GOT3 (cell line): ENCODE measurements around the gene RPS25.
A peak's percentile ranks its signal among the peaks of the same experiment; 100 is the strongest.
"Not testable (repeated sequence)": the region's sequence is repeated elsewhere in the genome, so short reads cannot be mapped to it uniquely, and the experiment has no call there.

ENCODE experiments used
- DNase-seq: peaks from one replicate; lab custom pipeline; 2025; ENCODE audit warnings: mixed read lengths; lab: John Stamatoyannopoulos, UW

Gene RPS25

GRCh38 chr11:119018074-119018938 is at the start of gene RPS25, which contains the start of gene TRAPPC4:
RPS25 (minus strand) TSS chr11:119018343; CDS start chr11:119018284, 59 bp downstream.
TRAPPC4 (plus strand) TSS chr11:119018766; CDS start chr11:119018796, 30 bp downstream.
- peak; percentile 53 for DNase-seq

DNA sequence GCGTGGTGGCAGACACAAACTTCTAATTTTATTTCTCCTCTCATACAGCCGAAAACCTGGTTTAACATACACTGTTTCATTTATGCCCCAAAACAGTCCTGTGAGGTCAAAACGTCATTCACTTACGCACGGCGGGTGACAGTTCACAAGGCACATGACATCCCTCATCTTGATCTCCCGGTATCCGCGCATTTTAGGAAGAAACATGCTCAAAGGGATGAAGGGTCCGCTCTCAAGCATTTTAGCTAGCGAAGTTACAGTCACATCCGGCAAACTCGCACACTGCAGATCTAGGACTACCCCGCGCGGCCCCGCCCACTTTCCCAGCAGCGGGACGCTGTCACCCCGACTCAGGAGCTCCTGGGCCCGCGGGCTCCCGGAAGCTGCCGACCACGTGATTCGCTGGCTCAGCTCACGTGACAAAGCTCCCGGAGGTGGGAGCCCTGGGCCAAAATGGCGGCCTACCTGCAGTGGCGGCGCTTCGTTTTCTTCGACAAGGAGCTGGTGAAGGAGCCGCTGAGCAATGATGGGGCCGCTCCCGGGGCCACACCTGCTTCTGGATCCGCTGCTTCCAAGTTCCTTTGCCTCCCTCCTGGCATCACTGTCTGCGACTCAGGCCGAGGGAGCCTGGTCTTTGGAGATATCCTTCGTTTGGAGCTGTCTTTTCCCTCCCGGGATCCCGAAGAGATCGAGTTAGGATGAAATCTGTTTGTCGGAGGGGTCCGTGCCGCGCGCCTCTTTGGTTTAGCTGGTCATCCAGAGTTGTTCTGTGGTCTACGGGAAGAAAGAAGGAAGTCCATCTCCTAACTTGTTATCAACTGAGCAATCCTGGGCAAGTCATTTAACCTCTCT is 49.5 kb upstream of the RPS25 start, which contains the start of gene VPS11:
VPS11 (plus strand) TSS at position 448 of the 852 bp plus-strand sequence; CDS start at position 454, 6 bp downstream.
- peak; percentile 47 for DNase-seq

GRCh38 chr11:119065369-119065768 is 47.2 kb upstream of the RPS25 start:
- DNase-seq, result no peak

DNA sequence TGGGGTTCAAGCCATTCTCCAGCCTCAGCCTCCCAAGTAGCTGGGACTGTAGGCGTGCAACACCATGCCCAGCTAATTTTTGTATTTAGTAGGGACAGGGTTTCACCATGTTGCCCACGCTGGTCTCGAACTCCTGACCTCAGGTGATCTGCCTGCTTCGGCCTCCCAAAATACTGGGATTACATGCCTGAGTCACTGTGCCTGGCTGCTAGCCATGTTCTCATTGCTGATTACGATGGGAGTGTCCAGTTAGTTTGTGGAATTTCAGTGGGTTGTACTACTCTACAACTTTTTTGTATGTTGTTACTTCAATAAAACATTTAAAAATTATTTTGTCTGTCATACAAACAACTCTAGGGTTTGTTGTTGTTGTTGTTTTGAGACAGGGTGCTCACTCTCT is 44.6 kb upstream of the RPS25 start:
- DNase-seq, result no peak

- no peak for DNase-seq
These were observed 43.1 kb upstream of the RPS25 start for GRCh38 chr11:119061256-119061655.

- DNase-seq, result not testable (repeated sequence)
These were observed 41.0 kb upstream of the RPS25 start for GRCh38 chr11:119059128-119059527.

DNA sequence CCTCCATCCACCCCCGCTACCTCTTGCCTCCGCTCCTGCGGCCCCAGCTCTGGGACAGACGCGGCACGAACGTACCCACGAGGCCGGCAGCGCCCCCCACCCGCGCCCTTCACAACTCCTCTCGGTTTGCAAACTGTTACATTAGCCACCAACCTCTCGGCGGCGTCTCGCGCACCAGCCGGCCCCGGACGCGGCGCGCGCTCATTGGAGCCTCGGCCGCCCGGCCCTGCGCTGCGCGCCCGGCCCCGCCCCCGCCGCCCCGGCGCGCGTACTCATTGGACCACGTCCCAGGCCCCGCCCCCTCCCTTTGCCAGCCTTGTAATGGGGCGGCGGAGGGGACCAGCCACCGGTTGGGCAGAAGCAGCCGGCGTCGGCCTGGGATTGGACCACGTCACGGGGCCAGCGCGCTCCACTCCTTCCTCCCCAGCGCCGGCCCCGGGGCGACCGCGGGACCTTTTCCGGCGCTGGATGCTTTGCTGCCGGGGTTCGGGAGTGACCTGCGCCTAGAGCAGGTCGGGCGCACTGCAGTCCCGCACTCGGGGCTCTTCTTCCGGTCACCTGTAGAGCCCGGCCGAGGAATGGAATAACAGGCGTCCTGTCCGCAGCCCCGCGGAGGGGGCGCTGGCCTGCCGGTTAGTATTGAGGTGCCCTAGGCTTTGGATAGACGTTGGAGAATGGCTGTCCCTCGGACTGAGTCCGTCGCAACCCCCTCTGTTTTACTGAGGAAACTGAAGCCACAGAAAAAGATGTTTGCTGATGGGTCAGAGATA is 39.0 kb upstream of the RPS25 start, which contains the start of gene HYOU1:
HYOU1 (minus strand) TSS at position 206 of the 770 bp plus-strand sequence. CDS start 1,045 bp downstream, outside the sequence.
- DNase-seq, result peak; percentile 85

GRCh38 chr11:119056421-119056999 is 38.4 kb upstream of the RPS25 start:
- DNase-seq, result no peak

- DNase-seq, result no peak
These were observed 37.8 kb upstream of the RPS25 start for GRCh38 chr11:119055901-119056300.

- no peak for DNase-seq
These were observed 36.3 kb upstream of the RPS25 start for GRCh38 chr11:119054418-119054817.

DNA sequence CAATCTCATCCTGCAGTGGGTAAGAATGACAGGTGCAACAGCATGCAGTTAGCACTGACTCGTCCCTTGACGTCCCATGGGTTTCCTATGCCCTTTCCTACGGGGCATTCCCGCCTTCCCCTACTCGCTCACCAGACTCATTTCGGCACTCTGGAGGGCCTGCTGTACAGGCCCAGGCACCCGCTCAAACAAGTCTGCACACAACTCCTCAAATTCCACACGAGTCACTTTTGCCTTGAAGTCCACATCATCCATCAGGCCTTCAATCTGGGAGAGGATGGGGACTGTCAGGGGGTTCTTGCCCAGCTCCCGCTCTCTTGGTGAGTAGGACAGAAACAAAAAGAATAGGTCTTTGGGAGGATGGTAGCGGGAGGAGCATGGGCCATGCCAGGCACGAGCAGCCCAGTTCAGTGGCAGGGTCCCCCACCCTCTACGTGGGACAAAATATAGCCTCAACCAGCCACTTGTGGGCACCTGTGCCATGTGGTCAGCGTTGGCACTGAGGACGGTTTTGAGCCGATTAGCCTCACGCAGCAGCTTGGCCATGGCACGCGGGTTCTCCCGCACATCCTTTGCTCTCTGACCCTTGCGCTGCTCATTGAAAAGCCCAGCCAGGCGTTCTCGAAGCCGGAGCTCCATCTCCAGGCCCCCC is 34.1 kb upstream of the RPS25 start:
- no peak for DNase-seq

GRCh38 chr11:119051440-119052162 is 33.5 kb upstream of the RPS25 start:
- no peak for DNase-seq

DNA sequence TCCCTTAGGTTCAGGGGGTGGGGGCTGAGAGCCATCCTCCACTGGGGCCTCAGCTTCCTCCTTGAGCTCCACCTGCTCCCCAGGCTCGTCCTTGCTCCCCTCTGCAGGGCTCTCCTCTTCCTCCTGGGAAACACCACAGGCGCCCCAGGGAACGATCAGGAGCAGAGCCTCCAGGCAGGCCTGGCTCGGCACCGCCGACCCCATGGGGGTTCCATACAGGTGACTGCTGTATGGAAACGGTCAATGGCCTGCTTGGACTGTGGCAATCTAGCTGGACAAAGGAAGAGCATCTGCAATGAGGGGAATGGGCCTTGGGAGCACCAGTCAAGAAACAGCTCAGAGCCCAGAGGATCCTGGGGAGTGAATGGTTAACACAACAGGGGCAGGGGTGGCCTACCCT is 30.9 kb upstream of the RPS25 start:
- no peak for DNase-seq

DNA sequence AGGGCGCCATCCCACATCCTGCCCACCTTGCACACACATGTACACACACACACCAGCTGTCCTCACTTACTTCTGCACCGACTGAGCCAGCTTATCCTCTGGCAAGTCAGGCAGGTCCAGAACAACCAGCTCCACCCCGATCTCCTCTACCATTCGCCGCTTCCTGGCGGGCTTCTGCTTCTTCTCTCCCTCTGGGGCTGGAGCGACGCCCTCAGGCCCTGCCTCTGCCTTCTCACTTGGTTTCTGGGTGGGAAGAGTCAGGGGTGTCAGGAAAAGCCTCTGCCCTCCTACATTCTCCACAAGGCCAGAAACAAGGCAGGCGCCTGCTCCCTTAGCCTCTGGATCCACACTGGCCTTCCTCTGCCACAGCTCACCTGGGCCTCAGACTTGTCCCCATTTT is 30.5 kb upstream of the RPS25 start:
- no peak for DNase-seq

- DNase-seq, result no peak
These were observed 29.1 kb upstream of the RPS25 start for GRCh38 chr11:119047205-119047604.

GRCh38 chr11:119046489-119046888 is 28.3 kb upstream of the RPS25 start:
- DNase-seq, result no peak

GRCh38 chr11:119044708-119045107 is 26.6 kb upstream of the RPS25 start:
- no peak for DNase-seq

- no peak for DNase-seq
These were observed 24.8 kb upstream of the RPS25 start for GRCh38 chr11:119042927-119043326.

DNA sequence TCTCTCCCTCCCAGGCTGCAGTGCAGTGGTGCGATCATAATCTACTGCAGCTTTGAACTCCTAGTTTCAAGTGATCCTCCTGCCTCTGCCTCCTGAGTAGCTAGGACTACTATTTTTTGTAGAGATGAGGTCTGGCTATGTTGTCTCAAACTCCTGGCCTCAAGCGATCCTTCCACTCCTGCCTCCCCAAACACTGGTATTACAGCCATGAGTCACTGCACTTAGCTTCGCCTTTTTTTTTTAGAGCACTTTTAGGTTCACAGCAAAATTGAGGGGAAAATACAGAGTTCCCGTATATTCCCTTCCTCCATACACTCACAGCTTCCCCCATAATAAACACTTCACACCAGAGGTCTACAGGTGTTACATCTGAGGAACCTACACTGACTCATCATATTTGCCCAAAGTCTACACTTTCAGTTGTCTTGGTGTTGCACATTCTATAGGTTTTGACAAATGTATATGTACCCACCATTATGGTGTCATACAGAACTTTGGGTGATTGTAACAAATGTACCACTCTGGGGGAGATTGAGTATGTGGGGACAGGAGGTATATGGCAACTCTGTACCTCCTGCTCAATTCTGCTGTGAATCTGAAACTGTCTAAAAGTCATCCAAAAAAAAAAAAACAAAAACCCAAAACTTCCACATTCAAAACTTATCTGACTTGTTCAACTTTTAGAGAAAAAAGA is 23.8 kb upstream of the RPS25 start:
- DNase-seq, result no peak
